Measurements from ENCODE around the gene TEX261.

GRCh38 chr2:70947556-70948184, 47.0 kb downstream of the TEX261 start:
- TF ChIP-seq CTCF (IDR thresholded peaks at IDR 0.05; ENCODE audit: insufficient read depth, low read length) = no peak
- TF ChIP-seq POLR2AphosphoS5 (IDR thresholded peaks at IDR 0.05; ENCODE audit: low read depth) = no peak
- TF ChIP-seq REST (IDR thresholded peaks at IDR 0.05; ENCODE audit: insufficient replicate concordance, low read depth) = no peak
- TF ChIP-seq GABPA (IDR thresholded peaks at IDR 0.05; ENCODE audit: low read depth) = no peak
- no peak for TF ChIP-seq SPI1 (IDR thresholded peaks at IDR 0.05; ENCODE audit: borderline replicate concordance, low read depth)

Data from HL-60 (cell line).